Upper lobe of left lung (tissue), 6 donors: ENCODE results near the gene KIF13A. TPM values are rescaled to one million over a fixed set of nuclear protein-coding genes. Genes with fewer than 3 reads are reported as not detected.
"Not testable (repeated sequence)": the region's sequence is repeated elsewhere in the genome, so short reads cannot be mapped to it uniquely, and the experiment has no call there.

Experiments
- ATAC-seq, 2 donors: fragments of 200-7000 bp; cut with Tn5 transposase; one replicate each; pipeline ENCODE4 v1.9.1; 2022; ENCODE audit warnings: mild to moderate bottlenecking in 2 of 2, moderate library complexity in 2 of 2; ENCODE audit not compliant: low FRiP score in 2 of 2
- DNase-seq, 2 donors: peaks; one replicate each; pipeline ENCODE4 v3.0.0-alpha.2; 2019 to 2020
- H3K27ac ChIP-seq, 4 donors: fragments of 200-600 bp; sonication (generic); one replicate each; pipeline ENCODE4 v1.5.1; 2016 to 2019
- H3K27me3 ChIP-seq, 4 donors: fragments of 200-600 bp; sonication (generic); one replicate each; pipeline ENCODE4 v1.5.1; 2017 to 2019
- H3K36me3 ChIP-seq, 4 donors: fragments of 200-600 bp; sonication (generic); one replicate each; pipeline ENCODE4 v1.5.1; 2016 to 2019
- H3K4me1 ChIP-seq, 4 donors: fragments of 200-600 bp; sonication (generic); one replicate each; pipeline ENCODE4 v1.5.1; 2018 to 2019
- H3K4me3 ChIP-seq, 4 donors: fragments of 200-600 bp; sonication (generic); one replicate each; pipeline ENCODE4 v1.5.1; 2017 to 2019; ENCODE audit warnings: mild to moderate bottlenecking in 2 of 4, moderate library complexity in 1 of 4
- H3K9me3 ChIP-seq, 4 donors: fragments of 200-600 bp; sonication (generic); one replicate each; pipeline ENCODE4 v1.5.1; 2018 to 2019
- EP300 ChIP-seq, 4 donors: sonication (generic); formaldehyde crosslinking; IDR thresholded peaks; one replicate each; pipeline ENCODE4 v1.5.1; 2017; ENCODE audit warnings: antibody characterized with exemption in 4 of 4, control low read depth in 2 of 4
- POLR2A ChIP-seq, 4 donors: fragments of 450-650 bp; IDR thresholded peaks; one replicate each; pipeline ENCODE4 v1.5.1; 2016 to 2017; ENCODE audit warnings: antibody characterized with exemption in 4 of 4, mild to moderate bottlenecking in 2 of 4
- POLR2AphosphoS5 ChIP-seq, 2 donors: sonication (generic); formaldehyde crosslinking; IDR thresholded peaks; one replicate each; pipeline ENCODE4 v1.5.1; 2017; ENCODE audit warnings: antibody characterized with exemption in 2 of 2
- whole genome bisulfite sequencing, 2 donors: methylation state at CpG; one replicate each; pipeline ENCODE4 v1.1.5; 2017 to 2018; 5-methylcytosine and 5-hydroxymethylcytosine counted together
- total RNA-seq, 6 donors: library from RNA; depleted of rRNA in 4 of 6; stranded (reverse); fragments of >200 nt in 4 of 6; gene quantifications; one replicate each; pipeline versions ENCODE4 v1.1.0 to v1.2.1, GENCODE V29; 2016 to 2021
- TF ChIP-seq, protein P1 (sequence below), 6 experiments: fragments of 450-650 bp in 4 of 6; fragments of 200-600 bp in 2 of 6; sonication (generic) in 2 of 6; IDR thresholded peaks; one replicate each; pipeline ENCODE4 v1.5.1; 2016 to 2019; ENCODE audit warnings: antibody characterized with exemption in 6 of 6
- donor health status: DM: no; HTN: no; CAD: no; lungs with moderate emphysema.
- donor health status: DM: no; HTN: yes; CAD: no; lungs with severe emphysema.

Gene KIF13A
- total RNA-seq, 6 donors from 2014 or later: 35.8 to 59.9 (median 49.0) TPM

DNA sequence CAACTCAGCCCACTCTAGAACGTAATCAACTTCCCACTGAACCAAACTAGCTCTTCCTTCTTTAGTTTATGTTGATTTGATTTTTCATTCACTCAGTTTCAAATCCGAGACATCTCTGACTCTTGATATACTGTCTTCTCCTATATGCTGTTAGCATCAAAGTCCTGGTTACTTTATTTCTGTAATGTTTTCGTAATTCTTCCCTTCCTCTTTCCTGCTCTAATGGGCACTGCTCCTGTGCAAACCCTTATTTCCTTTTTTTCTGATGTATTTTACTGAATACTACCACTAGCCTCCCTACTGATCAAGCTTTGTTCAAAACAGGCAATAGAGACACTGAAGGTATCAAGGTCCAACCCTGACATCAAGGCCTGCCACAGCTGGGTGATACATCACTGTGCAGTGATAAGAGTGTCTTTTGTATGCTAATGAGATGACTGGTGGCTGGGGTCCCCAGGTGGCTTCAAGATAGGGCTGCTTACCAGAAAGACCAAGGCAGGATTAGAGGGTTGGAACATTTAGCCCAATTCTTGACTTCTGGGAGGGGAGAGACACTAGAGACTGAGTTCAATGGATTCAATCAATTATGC lies 95.2 kb downstream of the KIF13A start:
- WGBS, 2 donors: 65 to 67% methylated on average over 3 of the region's 3 CpGs
- peaks cover 0 to 14% (median 12%) of the 10 kb centered on the region in 4 donors for H3K36me3 ChIP-seq
- H3K4me1 ChIP-seq: no peaks in the 10 kb centered on the region
- H3K9me3 ChIP-seq: peaks cover 3 to 20% (median 17%) of the 10 kb centered on the region in 4 donors
- H3K27ac ChIP-seq: no peak overlapping the region
- H3K4me3 ChIP-seq: no peak overlapping the region
- H3K27me3 ChIP-seq: no peaks in the 10 kb centered on the region
- TF ChIP-seq POLR2AphosphoS5 (IDR thresholded peaks at IDR 0.05) (no peak), EP300 (IDR thresholded peaks at IDR 0.05) (no peak), POLR2A (IDR thresholded peaks at IDR 0.05) (no peak)
- TF ChIP-seq, protein P1, sequence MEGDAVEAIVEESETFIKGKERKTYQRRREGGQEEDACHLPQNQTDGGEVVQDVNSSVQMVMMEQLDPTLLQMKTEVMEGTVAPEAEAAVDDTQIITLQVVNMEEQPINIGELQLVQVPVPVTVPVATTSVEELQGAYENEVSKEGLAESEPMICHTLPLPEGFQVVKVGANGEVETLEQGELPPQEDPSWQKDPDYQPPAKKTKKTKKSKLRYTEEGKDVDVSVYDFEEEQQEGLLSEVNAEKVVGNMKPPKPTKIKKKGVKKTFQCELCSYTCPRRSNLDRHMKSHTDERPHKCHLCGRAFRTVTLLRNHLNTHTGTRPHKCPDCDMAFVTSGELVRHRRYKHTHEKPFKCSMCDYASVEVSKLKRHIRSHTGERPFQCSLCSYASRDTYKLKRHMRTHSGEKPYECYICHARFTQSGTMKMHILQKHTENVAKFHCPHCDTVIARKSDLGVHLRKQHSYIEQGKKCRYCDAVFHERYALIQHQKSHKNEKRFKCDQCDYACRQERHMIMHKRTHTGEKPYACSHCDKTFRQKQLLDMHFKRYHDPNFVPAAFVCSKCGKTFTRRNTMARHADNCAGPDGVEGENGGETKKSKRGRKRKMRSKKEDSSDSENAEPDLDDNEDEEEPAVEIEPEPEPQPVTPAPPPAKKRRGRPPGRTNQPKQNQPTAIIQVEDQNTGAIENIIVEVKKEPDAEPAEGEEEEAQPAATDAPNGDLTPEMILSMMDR (IDR thresholded peaks at IDR 0.05): no peak
- ATAC-seq (no peak), DNase-seq (no peak)

GRCh38 chr6:17890309-17890708 lies 97.1 kb downstream of the KIF13A start:
- Histone ChIP-seq H3K27ac (no peak overlapping the region), H3K9me3 (peaks cover 1 to 15% (median 13%) of the 10 kb centered on the region in 4 donors), H3K4me1 (peaks cover 5 to 14% (median 6%) of the 10 kb centered on the region in 4 donors), H3K27me3 (no peaks in the 10 kb centered on the region), H3K4me3 (no peak overlapping the region), H3K36me3 (peaks cover 0 to 6% (median under 1%) of the 10 kb centered on the region in 4 donors)
- no peak for TF ChIP-seq POLR2AphosphoS5 (IDR thresholded peaks at IDR 0.05)
- ATAC-seq: no peak
- 59 to 62% methylated on average over 1 of the region's 1 CpG for WGBS, 2 donors
- DNase-seq: no peak

DNA sequence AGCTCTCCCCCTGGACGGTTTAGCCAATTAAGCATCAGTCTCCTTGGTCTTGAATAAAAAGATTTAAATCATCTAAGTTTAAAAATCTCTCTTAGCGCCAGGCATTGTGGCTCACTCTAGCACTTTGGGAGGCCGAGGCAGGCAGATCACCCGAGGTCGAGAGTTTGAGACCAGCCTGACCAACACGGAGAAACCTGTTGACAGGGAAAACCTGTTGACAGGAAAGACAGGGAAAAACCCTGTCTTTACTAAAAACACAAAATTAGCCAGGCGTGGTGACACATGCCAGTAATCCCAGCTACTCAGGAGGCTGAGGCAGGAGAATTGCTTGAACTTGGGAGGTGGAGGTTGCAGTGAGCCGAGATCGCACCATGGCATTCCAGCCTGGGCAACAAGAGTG lies 97.7 kb downstream of the KIF13A start:
- H3K27ac ChIP-seq, H3K4me3 ChIP-seq, H3K27me3 ChIP-seq, DNase-seq, H3K36me3 ChIP-seq, ATAC-seq, H3K9me3 ChIP-seq: not testable (repeated sequence)
- 94 to 98% methylated on average over 9 of the region's 9 CpGs for WGBS, 2 donors
- peaks cover 7 to 19% (median 10%) of the 10 kb centered on the region in 4 donors for H3K4me1 ChIP-seq

DNA sequence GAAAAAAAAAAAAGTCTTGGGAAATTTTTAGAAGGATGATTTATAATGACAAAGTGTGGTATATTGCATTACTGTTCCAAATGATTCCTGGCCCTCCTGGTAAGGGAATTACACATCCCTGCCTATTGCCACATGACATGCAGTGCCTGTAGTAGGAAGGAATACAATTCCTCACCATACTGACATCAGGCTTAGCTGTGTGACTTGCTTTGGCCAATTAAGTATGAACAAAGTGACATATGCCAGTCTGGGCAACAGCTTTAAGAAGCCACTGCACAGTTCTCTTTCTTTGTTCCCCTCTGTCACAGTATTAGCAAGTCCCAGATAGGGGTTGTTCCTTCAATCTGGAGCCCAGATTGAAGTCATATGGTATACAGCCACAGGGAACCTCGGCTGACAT lies 100.5 kb downstream of the KIF13A start:
- Histone ChIP-seq H3K27me3 (no peaks in the 10 kb centered on the region), H3K4me3 (no peak overlapping the region), H3K36me3 (no peaks in the 10 kb centered on the region), H3K4me1 (peaks cover 23 to 35% (median 24%) of the 10 kb centered on the region in 4 donors), H3K9me3 (no peaks in the 10 kb centered on the region), H3K27ac (no peak overlapping the region)
- WGBS, 2 donors: 77 to 86% methylated on average over 1 of the region's 1 CpG
- TF ChIP-seq EP300 (IDR thresholded peaks at IDR 0.05): no peak
- DNase-seq (no peak), ATAC-seq (peak in 1 of 2 donors; percentile 33)

GRCh38 chr6:17885889-17886576 lies 101.4 kb downstream of the KIF13A start:
- Histone ChIP-seq H3K4me3 (no peak overlapping the region), H3K36me3 (no peaks in the 10 kb centered on the region), H3K4me1 (peaks cover 23 to 41% (median 29%) of the 10 kb centered on the region in 4 donors), H3K27ac (peak overlapping the region in 1 of 4 donors; percentile 43), H3K9me3 (no peaks in the 10 kb centered on the region), H3K27me3 (no peaks in the 10 kb centered on the region)
- TF ChIP-seq, protein P1 (IDR thresholded peaks at IDR 0.05): no peak
- no peak for TF ChIP-seq POLR2AphosphoS5 (IDR thresholded peaks at IDR 0.05)
- TF ChIP-seq EP300 (IDR thresholded peaks at IDR 0.05): no peak
- no peak for TF ChIP-seq POLR2A (IDR thresholded peaks at IDR 0.05)
- no peak for DNase-seq
- ATAC-seq: no peak
- WGBS, 2 donors: 91 to 94% methylated on average over 4 of the region's 4 CpGs

- Histone ChIP-seq H3K36me3 (no peaks in the 10 kb centered on the region), H3K4me3 (no peak overlapping the region), H3K9me3 (no peaks in the 10 kb centered on the region), H3K27ac (peak overlapping the region; percentile 27 to 68 (median 50)), H3K4me1 (peaks cover 23 to 41% (median 30%) of the 10 kb centered on the region in 4 donors), H3K27me3 (no peaks in the 10 kb centered on the region)
- TF ChIP-seq, protein P1 (IDR thresholded peaks at IDR 0.05): no peak
- TF ChIP-seq POLR2AphosphoS5 (IDR thresholded peaks at IDR 0.05): no peak
- TF ChIP-seq EP300 (IDR thresholded peaks at IDR 0.05): no peak
- ATAC-seq: peak in 1 of 2 donors; percentile 67
- 44 to 49% methylated on average over 4 of the region's 4 CpGs for WGBS, 2 donors
- no peak for DNase-seq
Measured at GRCh38 chr6:17884498-17885478, 102.6 kb downstream of the KIF13A start.
